Caco-2 (cell line): ENCODE data around the gene CDYL2. TPM values are rescaled to one million over a fixed set of nuclear protein-coding genes. Genes with fewer than 3 reads are reported as not detected.

Source experiments
- BruUV-seq: library from RNA; stranded (reverse); fragments of 400-500 nt; replicated peaks from 2 replicates; lab custom pipeline; 2021; lab: Mats Ljungman, UMichigan
- CTCF ChIA-PET: fragments of 300-600 bp; sonication (Branson Sonifier 250); formaldehyde crosslinking; loops from one replicate; lab custom pipeline; 2022; ENCODE audit warnings: antibody characterized with exemption; lab: Charles Lee
- POLR2A ChIA-PET: fragments of 300-600 bp; sonication (Branson Sonifier 250); formaldehyde crosslinking; loops from one replicate; lab custom pipeline; 2022; ENCODE audit warnings: antibody characterized with exemption; lab: Charles Lee
- DNase-seq, 2 experiments: peaks; one replicate each; pipeline versions ENCODE4 v3.0.0 to v3.0.0-alpha.2; 2020 to 2022
- H3K27me3 ChIP-seq: replicated peaks from 2 replicates; pipeline ENCODE4 v1.6.0; 2011; ENCODE audit warnings: low read length; ENCODE audit not compliant: control insufficient read depth, insufficient read depth
- H3K36me3 ChIP-seq: 2 replicates; pipeline ENCODE4 v1.5.1; 2011; ENCODE audit warnings: low read length; ENCODE audit not compliant: control insufficient read depth, insufficient read depth
- H3K4me1 ChIP-seq: fragments of 250-450 bp; sonication (Bioruptor Pico); 2 replicates; pipeline ENCODE4 v1.5.1; 2020; ENCODE audit warnings: mild to moderate bottlenecking
- H3K4me3 ChIP-seq: 2 replicates; pipeline ENCODE4 v1.5.1; 2011; ENCODE audit warnings: low read depth, mild to moderate bottlenecking, control low read depth, low read length
- H3K9me3 ChIP-seq: fragments of 250-450 bp; sonication (Bioruptor Pico); 2 replicates; pipeline ENCODE4 v1.5.1; 2020; ENCODE audit warnings: mild to moderate bottlenecking, moderate library complexity
- H3K27ac Mint-ChIP-seq: one replicate; pipeline ENCODE4 v1.8.0; 2022; ENCODE audit warnings: mixed read lengths; ENCODE audit not compliant: unreplicated experiment
- H3K27me3 Mint-ChIP-seq: one replicate; pipeline ENCODE4 v1.8.0; 2022; ENCODE audit warnings: mixed read lengths; ENCODE audit not compliant: insufficient read depth, unreplicated experiment
- H3K36me3 Mint-ChIP-seq: one replicate; pipeline ENCODE4 v1.8.0; 2022; ENCODE audit warnings: mild to moderate bottlenecking, mixed read lengths; ENCODE audit not compliant: insufficient read depth, unreplicated experiment
- H3K4me1 Mint-ChIP-seq: one replicate; pipeline ENCODE4 v1.8.0; 2022; ENCODE audit warnings: low read depth, mixed read lengths; ENCODE audit not compliant: unreplicated experiment
- H3K4me3 Mint-ChIP-seq: one replicate; pipeline ENCODE4 v1.8.0; 2022; ENCODE audit warnings: mild to moderate bottlenecking, moderate library complexity, mixed read lengths; ENCODE audit not compliant: unreplicated experiment
- H3K9me3 Mint-ChIP-seq: one replicate; pipeline ENCODE4 v1.8.0; 2022; ENCODE audit warnings: mixed read lengths; ENCODE audit not compliant: unreplicated experiment
- intact Hi-C: fragments of 100-400 bp; cut with micrococcal nuclease; formaldehyde crosslinking; loops from one replicate; pipeline ENCODE4 v1.10.0; 2022; ENCODE audit not compliant: unreplicated experiment
- total RNA-seq: library from RNA; stranded (reverse); gene quantifications from 2 replicates; pipeline ENCODE4 v1.2.3, GENCODE V29; 2022
- TF ChIP-seq, protein P1 (sequence below), 2 experiments: fragments of 200-600 bp in 1 of 2; IDR thresholded peaks; 1 replicate in 1 of 2; 2 replicates in 1 of 2; pipeline versions ENCODE4 v1.5.1 to v1.8.0; 2011 to 2022; ENCODE audit warnings: antibody characterized with exemption in 1 of 2, control low read depth in 1 of 2, inconsistent platforms in 1 of 2, low read depth in 1 of 2, low read length in 1 of 2, mild to moderate bottlenecking in 1 of 2, moderate library complexity in 1 of 2; ENCODE audit not compliant: insufficient read depth in 1 of 2, severe bottlenecking in 1 of 2, unreplicated experiment in 1 of 2

CDYL2 gene
- total RNA-seq, 1 experiment from 2014 or later = 1.8 TPM

DNA sequence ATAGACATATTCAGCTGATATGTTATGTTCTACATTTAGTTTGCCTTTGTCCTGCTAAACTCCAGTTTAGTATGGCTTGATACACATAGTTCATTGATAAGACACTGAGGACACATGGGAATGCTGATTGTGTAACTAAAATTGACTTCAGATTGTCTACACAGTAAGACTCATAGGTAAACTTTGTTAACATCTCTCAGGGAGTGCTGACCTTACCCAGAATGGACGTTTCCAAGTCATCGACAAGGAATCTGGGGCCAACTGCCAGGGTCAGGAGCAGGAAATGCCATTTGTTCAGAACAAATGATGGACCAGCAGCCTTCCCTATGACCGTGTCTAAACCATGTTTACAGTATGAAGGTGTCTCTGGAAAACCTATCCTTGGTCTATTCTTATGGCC, 204.9 kb downstream of the CDYL2 start:
- Histone ChIP-seq H3K27me3 (no peaks in the 10 kb centered on the region), H3K4me3 (no peak overlapping the region), H3K4me1 (no peaks in the 10 kb centered on the region), H3K9me3 (no peaks in the 10 kb centered on the region), H3K36me3 (no peaks in the 10 kb centered on the region)
- TF ChIP-seq, protein P1, sequence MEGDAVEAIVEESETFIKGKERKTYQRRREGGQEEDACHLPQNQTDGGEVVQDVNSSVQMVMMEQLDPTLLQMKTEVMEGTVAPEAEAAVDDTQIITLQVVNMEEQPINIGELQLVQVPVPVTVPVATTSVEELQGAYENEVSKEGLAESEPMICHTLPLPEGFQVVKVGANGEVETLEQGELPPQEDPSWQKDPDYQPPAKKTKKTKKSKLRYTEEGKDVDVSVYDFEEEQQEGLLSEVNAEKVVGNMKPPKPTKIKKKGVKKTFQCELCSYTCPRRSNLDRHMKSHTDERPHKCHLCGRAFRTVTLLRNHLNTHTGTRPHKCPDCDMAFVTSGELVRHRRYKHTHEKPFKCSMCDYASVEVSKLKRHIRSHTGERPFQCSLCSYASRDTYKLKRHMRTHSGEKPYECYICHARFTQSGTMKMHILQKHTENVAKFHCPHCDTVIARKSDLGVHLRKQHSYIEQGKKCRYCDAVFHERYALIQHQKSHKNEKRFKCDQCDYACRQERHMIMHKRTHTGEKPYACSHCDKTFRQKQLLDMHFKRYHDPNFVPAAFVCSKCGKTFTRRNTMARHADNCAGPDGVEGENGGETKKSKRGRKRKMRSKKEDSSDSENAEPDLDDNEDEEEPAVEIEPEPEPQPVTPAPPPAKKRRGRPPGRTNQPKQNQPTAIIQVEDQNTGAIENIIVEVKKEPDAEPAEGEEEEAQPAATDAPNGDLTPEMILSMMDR (IDR thresholded peaks at IDR 0.05; ENCODE audit: insufficient read depth in 1 of 2, low read depth in 1 of 2, low read length in 1 of 2, severe bottlenecking in 1 of 2, unreplicated experiment in 1 of 2) = no peak
- Mint-ChIP-seq H3K36me3 (no peaks in the 10 kb centered on the region), H3K4me1 (no peaks in the 10 kb centered on the region), H3K27me3 (peaks cover 9% of the 10 kb centered on the region), H3K27ac (no peak overlapping the region), H3K9me3 (peaks cover 17% of the 10 kb centered on the region), H3K4me3 (no peak overlapping the region)
- intact Hi-C loops = no loop called here
- BruUV-seq = no TSS peak
- ChIA-PET POLR2A (no interaction called here), CTCF (no interaction called here)
- DNase-seq = no peak

DNA sequence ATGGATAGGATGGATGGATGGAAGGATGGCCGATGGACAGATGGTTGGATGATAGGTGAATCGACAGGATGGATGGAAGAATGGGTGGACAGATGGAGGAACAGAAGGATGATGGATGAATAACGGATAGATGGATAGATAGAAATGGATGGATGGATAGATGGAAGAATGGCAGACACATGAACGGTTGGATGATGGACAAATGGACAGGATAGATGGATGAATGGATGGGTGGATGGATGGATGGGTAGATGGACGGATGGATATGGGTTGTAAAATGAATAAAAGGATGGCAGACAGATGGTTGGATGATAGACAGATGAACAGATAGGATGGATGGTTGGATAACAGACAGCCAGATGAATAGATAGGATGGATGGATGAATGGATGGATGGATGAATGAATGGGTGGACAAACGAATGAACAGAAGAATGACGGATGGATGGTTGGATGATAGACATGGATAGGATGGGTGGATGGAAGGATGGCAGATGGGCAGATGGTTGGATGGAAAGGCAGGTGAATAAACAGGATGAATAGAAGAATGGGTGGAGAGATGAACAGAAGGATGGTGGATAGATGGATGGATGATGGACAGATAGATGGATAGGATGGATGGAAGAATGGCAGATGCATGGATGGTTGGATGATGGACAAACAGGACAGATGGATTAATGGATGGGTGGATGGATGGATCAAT, 207.7 kb downstream of the CDYL2 start:
- H3K9me3 Mint-ChIP-seq = peaks cover 17% of the 10 kb centered on the region

GRCh38 chr16:80594756-80595155, 209.6 kb downstream of the CDYL2 start:
- intact Hi-C loops = no loop called here
- no peak overlapping the region for H3K4me3 Mint-ChIP-seq
- ChIA-PET POLR2A (no interaction called here), CTCF (no interaction called here)
- no peak overlapping the region for H3K27ac Mint-ChIP-seq
- H3K36me3 Mint-ChIP-seq = no peaks in the 10 kb centered on the region
- no peaks in the 10 kb centered on the region for H3K36me3 ChIP-seq
- TF ChIP-seq, protein P1 (IDR thresholded peaks at IDR 0.05; ENCODE audit: insufficient read depth in 1 of 2, low read depth in 1 of 2, low read length in 1 of 2, severe bottlenecking in 1 of 2, unreplicated experiment in 1 of 2) = no peak
- no TSS peak for BruUV-seq
- no peak overlapping the region for H3K4me3 ChIP-seq
- peaks cover 9% of the 10 kb centered on the region for H3K27me3 Mint-ChIP-seq
- H3K9me3 ChIP-seq = no peaks in the 10 kb centered on the region
- H3K9me3 Mint-ChIP-seq = peaks cover 17% of the 10 kb centered on the region
- no peaks in the 10 kb centered on the region for H3K4me1 Mint-ChIP-seq
- no peak for DNase-seq
- H3K4me1 ChIP-seq = no peaks in the 10 kb centered on the region
- H3K27me3 ChIP-seq = no peaks in the 10 kb centered on the region

More for the DNA sequence above, 207.7 kb downstream of the CDYL2 start:
- Mint-ChIP-seq H3K4me1 (no peaks in the 10 kb centered on the region), H3K4me3 (no peak overlapping the region), H3K27ac (no peak overlapping the region), H3K36me3 (no peaks in the 10 kb centered on the region), H3K27me3 (peaks cover 9% of the 10 kb centered on the region)
- no peak for DNase-seq
- POLR2A ChIA-PET = no interaction called here
- Histone ChIP-seq H3K36me3 (no peaks in the 10 kb centered on the region), H3K9me3 (no peaks in the 10 kb centered on the region), H3K4me3 (no peak overlapping the region), H3K4me1 (no peaks in the 10 kb centered on the region), H3K27me3 (no peaks in the 10 kb centered on the region)
- CTCF ChIA-PET = no interaction called here
- no TSS peak for BruUV-seq
- TF ChIP-seq, protein P1 (IDR thresholded peaks at IDR 0.05; ENCODE audit: insufficient read depth in 1 of 2, low read depth in 1 of 2, low read length in 1 of 2, severe bottlenecking in 1 of 2, unreplicated experiment in 1 of 2) = no peak
- intact Hi-C loops = no loop called here
